HCT116 (cell line): ENCODE results near the gene RHPN2. TPM values are rescaled to one million over a fixed set of nuclear protein-coding genes. Genes with fewer than 3 reads are reported as not detected.

ENCODE experiments used
- ATAC-seq: fragments of 200-7000 bp; cut with Tn5 transposase; 2 replicates; pipeline ENCODE4 v1.9.1; 2020; ENCODE audit warnings: mild to moderate bottlenecking, moderate library complexity
- BruUV-seq: library from RNA; stranded (reverse); fragments of 400-500 nt; replicated peaks from 2 replicates; lab custom pipeline; 2021; lab: Mats Ljungman, UMichigan
- CTCF ChIA-PET: fragments of 300-600 bp; sonication (Branson Sonifier 250); formaldehyde crosslinking; loops from one replicate; lab custom pipeline; 2021; ENCODE audit warnings: antibody characterized with exemption; lab: Charles Lee
- POLR2A ChIA-PET: fragments of 300-600, 350-600 bp; sonication (Branson Sonifier 250); formaldehyde crosslinking; loops from one replicate; lab custom pipeline; 2021; ENCODE audit warnings: antibody characterized with exemption; lab: Charles Lee
- RAD21 ChIA-PET, 2 experiments: fragments of 300-600 bp; sonication (Branson Sonifier 250); formaldehyde crosslinking; loops; one replicate each; lab custom pipeline; 2023; ENCODE audit warnings: low total read pairs in 2 of 2; ENCODE audit not compliant: uncharacterized antibody in 2 of 2, unreplicated experiment in 2 of 2, low non-redundant PET in 1 of 2; lab: Charles Lee
- DNase-seq: peaks from one replicate; pipeline ENCODE4 v3.0.0-alpha.2; 2010; ENCODE audit warnings: low read depth, low spot score
- H2AFZ ChIP-seq: fragments of 200-600 bp; shearing (Covaris generic), sonication (generic); 2 replicates; pipeline ENCODE4 v1.6.1; 2017; ENCODE audit warnings: low read depth, mixed run types, mixed read lengths, antibody characterized with exemption, low read length; ENCODE audit not compliant: poor library complexity, severe bottlenecking
- H3K27ac ChIP-seq: 2 replicates; pipeline ENCODE4 v1.5.1; 2012; ENCODE audit warnings: low read depth, low read length
- H3K27me3 ChIP-seq: fragments of 200-600 bp; sonication (generic); 2 replicates; pipeline ENCODE4 v1.6.1; 2016; ENCODE audit warnings: mixed run types, low read length, mixed read lengths; ENCODE audit not compliant: insufficient read depth
- H3K36me3 ChIP-seq, 2 experiments: fragments of 200-500 bp in 1 of 2; fragments of 200-600 bp in 1 of 2; sonication (Bioruptor generic) in 1 of 2; sonication (generic) in 1 of 2; 2 replicates each; pipeline versions ENCODE4 v1.5.1 to v1.6.1; 2014 to 2016; ENCODE audit warnings: low read length in 2 of 2, inconsistent platforms in 1 of 2, mixed read lengths in 1 of 2, mixed run types in 1 of 2; ENCODE audit not compliant: insufficient read depth in 2 of 2, control insufficient read depth in 1 of 2
- H3K4me1 ChIP-seq, 2 experiments: fragments of 200-600 bp in 1 of 2; sonication (generic) in 1 of 2; 2 replicates each; pipeline versions ENCODE4 v1.5.1 to v1.6.1; 2012 to 2017; ENCODE audit warnings: low read length in 2 of 2, inconsistent platforms in 1 of 2, mild to moderate bottlenecking in 1 of 2, mixed read lengths in 1 of 2, mixed run types in 1 of 2, moderate library complexity in 1 of 2; ENCODE audit not compliant: insufficient read depth in 2 of 2, control insufficient read depth in 1 of 2
- H3K4me2 ChIP-seq: fragments of 200-600 bp; sonication (generic); 2 replicates; pipeline ENCODE4 v1.6.1; 2017; ENCODE audit warnings: mixed run types, low read length, mixed read lengths
- H3K4me3 ChIP-seq, 2 experiments: fragments of 200-600 bp in 1 of 2; sonication (generic) in 1 of 2; replicated peaks in 1 of 2; 2 replicates each; pipeline ENCODE4 v1.5.1; 2011 to 2016; ENCODE audit warnings: low read length in 2 of 2, control low read depth in 1 of 2, low read depth in 1 of 2, mild to moderate bottlenecking in 1 of 2, mixed read lengths in 1 of 2, mixed run types in 1 of 2
- H3K79me2 ChIP-seq: fragments of 200-600 bp; sonication (generic); 2 replicates; pipeline ENCODE4 v1.6.1; 2017; ENCODE audit warnings: mild to moderate bottlenecking, mixed run types, low read length, moderate library complexity, mixed read lengths; ENCODE audit not compliant: insufficient read depth
- H3K9ac ChIP-seq: fragments of 200-600 bp; sonication (generic); 2 replicates; pipeline ENCODE4 v1.6.1; 2016; ENCODE audit warnings: low read length, mixed read lengths
- H3K9me2 ChIP-seq: fragments of 200-600 bp; sonication (generic), shearing (Covaris generic); 2 replicates; pipeline ENCODE4 v1.6.1; 2017; ENCODE audit warnings: mixed run types, mild to moderate bottlenecking, moderate library complexity; ENCODE audit not compliant: insufficient read depth
- H3K9me3 ChIP-seq, 2 experiments: fragments of 200-500 bp in 1 of 2; fragments of 200-600 bp in 1 of 2; sonication (Bioruptor generic) in 1 of 2; sonication (generic) in 1 of 2; 2 replicates each; pipeline ENCODE4 v1.6.1; 2014 to 2017; ENCODE audit warnings: low read length in 2 of 2, mixed read lengths in 2 of 2, inconsistent platforms in 1 of 2, low read depth in 1 of 2, mild to moderate bottlenecking in 1 of 2, mixed run types in 1 of 2, moderate library complexity in 1 of 2; ENCODE audit not compliant: control insufficient read depth in 1 of 2, insufficient read depth in 1 of 2
- H4K20me1 ChIP-seq: fragments of 200-600 bp; sonication (generic), shearing (Covaris generic); 2 replicates; pipeline ENCODE4 v1.6.1; 2017; ENCODE audit warnings: mixed run types, mild to moderate bottlenecking, moderate library complexity; ENCODE audit not compliant: insufficient read depth
- CEBPB ChIP-seq: IDR thresholded peaks from 2 replicates; pipeline ENCODE4 v1.6.1; 2012; ENCODE audit warnings: low read depth
- ELF1 ChIP-seq: IDR thresholded peaks from 2 replicates; pipeline ENCODE4 v1.6.1; 2012; ENCODE audit warnings: low read depth, borderline replicate concordance
- EZH2phosphoT487 ChIP-seq: fragments of 200-600 bp; IDR thresholded peaks from 2 replicates; pipeline ENCODE4 v1.6.1; 2018; ENCODE audit warnings: antibody characterized with exemption, borderline replicate concordance
- FOSL1 ChIP-seq: IDR thresholded peaks from 2 replicates; pipeline ENCODE4 v1.6.1; 2012; ENCODE audit warnings: low read depth
- MAX ChIP-seq: IDR thresholded peaks from 2 replicates; pipeline ENCODE4 v1.6.1; 2012
- POLR2AphosphoS5 ChIP-seq: IDR thresholded peaks from 2 replicates; pipeline ENCODE4 v1.6.1; 2011; ENCODE audit warnings: mild to moderate bottlenecking, low read depth, low read length, moderate library complexity
- REST ChIP-seq: IDR thresholded peaks from 2 replicates; pipeline ENCODE4 v1.6.1; 2012; ENCODE audit warnings: low read depth
- SIN3A ChIP-seq: IDR thresholded peaks from 2 replicates; pipeline ENCODE4 v1.6.1; 2012; ENCODE audit warnings: low read depth
- TCF7L2 ChIP-seq: IDR thresholded peaks from 2 replicates; pipeline ENCODE4 v1.7.0; 2011; ENCODE audit warnings: borderline replicate concordance, inconsistent platforms; ENCODE audit not compliant: insufficient read depth, insufficient read length; ENCODE audit errors: extremely low read depth
- YY1 ChIP-seq: IDR thresholded peaks from 2 replicates; pipeline ENCODE4 v1.6.1; 2011; ENCODE audit warnings: low read length, low read depth, moderate library complexity, mild to moderate bottlenecking; ENCODE audit not compliant: insufficient replicate concordance; ENCODE audit errors: extremely low read depth
- ZBTB33 ChIP-seq: IDR thresholded peaks from 2 replicates; pipeline ENCODE4 v1.6.1; 2011; ENCODE audit warnings: mild to moderate bottlenecking, low read length, moderate library complexity; ENCODE audit not compliant: insufficient replicate concordance; ENCODE audit errors: extremely low read depth
- ZFX ChIP-seq: fragments of 450-650 bp; IDR thresholded peaks from 2 replicates; pipeline ENCODE4 v1.6.1; 2017
- ZNF274 ChIP-seq: fragments of 200-500 bp; sonication (Bioruptor generic); IDR thresholded peaks from 2 replicates; pipeline ENCODE4 v1.6.1; 2014; ENCODE audit warnings: mild to moderate bottlenecking, low read depth, low read length, inconsistent platforms
- intact Hi-C: fragments of 100-400 bp; cut with micrococcal nuclease; formaldehyde crosslinking; loops from 2 replicates; pipeline ENCODE4 v1.10.0; 2022
- total RNA-seq: library from RNA; stranded (reverse); gene quantifications from one replicate; pipeline ENCODE4 v1.2.1, GENCODE V29; 2021; ENCODE audit not compliant: unreplicated experiment

RHPN2 gene
- total RNA-seq, 1 experiment from 2014 or later = 33.3 TPM

GRCh38 chr19:33111587-33111986, 46.9 kb upstream of the RHPN2 start:
- no peak for ATAC-seq
- H3K36me3 ChIP-seq = peaks cover 5 to 7% of the 10 kb centered on the region in 2 experiments
- peaks cover 4 to 9% of the 10 kb centered on the region in 2 experiments; a peak in 3 of 4 replicates for H3K4me1 ChIP-seq
- ChIA-PET POLR2A (no interaction called here), RAD21 (interaction anchor here in 1 of 2 experiments (0.7 kb wide), 1 partner anchor 13 kb away, joined by 3 read pairs; no protein-coding TSS in a partner anchor), CTCF (no interaction called here)
- no peaks in the 10 kb centered on the region for H3K27me3 ChIP-seq
- no peaks in the 10 kb centered on the region for H3K9me2 ChIP-seq
- no peaks in the 10 kb centered on the region for H3K9me3 ChIP-seq
- H3K9ac ChIP-seq = no peak overlapping the region
- TF ChIP-seq EZH2phosphoT487 = no peak
- TF ChIP-seq SIN3A = no peak
- TF ChIP-seq FOSL1 = no peak
- no peak overlapping the region for H2AFZ ChIP-seq
- no peaks in the 10 kb centered on the region for H4K20me1 ChIP-seq
- BruUV-seq = no TSS peak
- no peak overlapping the region for H3K27ac ChIP-seq
- no peak for DNase-seq
- H3K4me2 ChIP-seq = no peak overlapping the region
- intact Hi-C loops = no loop called here
- H3K79me2 ChIP-seq = no peaks in the 10 kb centered on the region
- no peak overlapping the region for H3K4me3 ChIP-seq

GRCh38 chr19:33110137-33110910, 45.6 kb upstream of the RHPN2 start:
- DNase-seq (no peak), ATAC-seq (no peak)
- RAD21 ChIA-PET = no interaction called here
- Histone ChIP-seq H3K79me2 (no peaks in the 10 kb centered on the region), H3K4me2 (no peak overlapping the region), H3K9me3 (no peaks in the 10 kb centered on the region), H2AFZ (no peak overlapping the region), H3K27me3 (no peaks in the 10 kb centered on the region), H3K36me3 (peaks cover 5 to 7% of the 10 kb centered on the region in 2 experiments), H3K9ac (no peak overlapping the region), H4K20me1 (no peaks in the 10 kb centered on the region), H3K4me3 (no peak overlapping the region), H3K9me2 (no peaks in the 10 kb centered on the region), H3K4me1 (peaks cover 4 to 9% of the 10 kb centered on the region in 2 experiments; a peak in 3 of 4 replicates), H3K27ac (no peak overlapping the region)
- BruUV-seq = no TSS peak
- POLR2A ChIA-PET = no interaction called here
- intact Hi-C loops = no loop called here
- CTCF ChIA-PET = no interaction called here
- TF ChIP-seq REST (no peak), TCF7L2 (no peak), SIN3A (no peak), ZBTB33 (no peak), ZNF274 (no peak), ZFX (no peak), YY1 (no peak), CEBPB (no peak), MAX (no peak), POLR2AphosphoS5 (no peak), ELF1 (no peak)
